Activated T-helper 9 cell treated with anti-CD3 and anti-CD28 coated beads, Interleukin-2, amount 50 U/mL, for 16 hours (primary cell): ENCODE measurements around the gene GPC5.
"Not testable (repeated sequence)": the region's sequence is repeated elsewhere in the genome, so short reads cannot be mapped to it uniquely, and the experiment has no call there.

Source experiments
- DNase-seq: peaks from one replicate; pipeline ENCODE4 v3.0.0-alpha.2; 2020; ENCODE audit warnings: low read depth

GPC5 gene

DNA sequence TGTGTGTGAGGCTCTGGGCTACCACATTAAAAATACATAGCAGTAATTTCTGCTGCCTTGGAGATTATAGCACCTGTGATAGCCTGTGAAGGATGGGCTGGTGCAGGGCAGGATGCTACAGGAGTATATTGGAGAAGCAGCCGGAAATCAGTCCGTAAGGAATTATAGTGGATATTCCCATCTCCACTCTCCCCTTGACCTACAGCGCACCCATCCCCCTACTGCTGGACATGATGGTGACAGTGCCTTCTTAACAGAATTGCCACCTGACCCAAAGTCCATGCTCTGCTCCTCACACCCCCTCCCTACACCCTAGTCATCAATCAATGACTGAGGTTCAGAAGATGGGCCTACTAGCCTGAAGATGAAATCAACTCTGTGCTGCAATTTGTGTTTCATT, 376.0 kb downstream of the GPC5 start:
- DNase-seq: no peak

DNA sequence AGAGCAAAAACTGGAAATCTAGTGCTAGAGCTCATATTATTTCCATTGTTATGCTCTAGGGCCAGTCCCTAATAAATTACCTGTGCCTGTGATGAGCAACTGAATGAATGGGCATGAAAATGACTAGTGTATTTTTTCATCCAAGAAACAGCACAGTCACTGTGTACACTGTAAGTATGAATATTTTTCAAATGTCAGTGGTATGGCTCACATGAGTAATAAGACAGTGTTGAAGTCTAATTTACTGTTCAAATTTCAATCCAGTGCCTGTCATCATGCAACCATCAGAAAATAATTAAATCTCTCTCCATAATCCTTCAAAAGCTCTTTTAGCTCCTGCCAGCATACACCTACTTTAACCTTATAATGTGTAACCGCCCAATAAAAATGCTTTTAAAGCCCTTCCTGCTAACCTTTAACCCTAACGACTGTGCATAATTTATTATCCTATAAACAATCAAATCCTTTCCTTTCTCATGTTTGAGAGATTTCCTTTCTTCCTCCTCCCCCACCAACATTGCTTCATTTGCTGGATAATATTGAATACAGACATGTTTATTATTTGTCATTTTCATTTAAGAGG, 378.3 kb downstream of the GPC5 start:
- no peak for DNase-seq

DNA sequence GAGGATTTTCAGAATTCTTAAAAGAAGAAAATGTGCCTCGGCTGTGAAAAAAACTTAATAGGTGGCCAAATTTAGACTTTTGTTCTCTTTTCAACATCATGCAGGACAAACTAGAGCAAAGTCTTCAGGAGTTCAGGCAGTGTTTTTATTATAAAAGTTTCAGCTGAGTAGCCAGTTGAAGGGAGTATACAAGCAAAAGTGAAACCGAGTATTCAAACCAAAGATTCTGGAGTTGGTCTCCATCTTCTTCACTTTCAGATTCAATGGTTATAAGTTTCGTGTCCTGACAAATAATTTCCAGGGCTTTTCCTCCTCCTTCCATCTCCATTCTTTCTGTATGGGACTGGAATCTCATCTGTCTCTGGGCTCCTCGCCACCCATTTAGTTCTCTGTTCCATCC, 379.7 kb downstream of the GPC5 start:
- DNase-seq: no peak

DNA sequence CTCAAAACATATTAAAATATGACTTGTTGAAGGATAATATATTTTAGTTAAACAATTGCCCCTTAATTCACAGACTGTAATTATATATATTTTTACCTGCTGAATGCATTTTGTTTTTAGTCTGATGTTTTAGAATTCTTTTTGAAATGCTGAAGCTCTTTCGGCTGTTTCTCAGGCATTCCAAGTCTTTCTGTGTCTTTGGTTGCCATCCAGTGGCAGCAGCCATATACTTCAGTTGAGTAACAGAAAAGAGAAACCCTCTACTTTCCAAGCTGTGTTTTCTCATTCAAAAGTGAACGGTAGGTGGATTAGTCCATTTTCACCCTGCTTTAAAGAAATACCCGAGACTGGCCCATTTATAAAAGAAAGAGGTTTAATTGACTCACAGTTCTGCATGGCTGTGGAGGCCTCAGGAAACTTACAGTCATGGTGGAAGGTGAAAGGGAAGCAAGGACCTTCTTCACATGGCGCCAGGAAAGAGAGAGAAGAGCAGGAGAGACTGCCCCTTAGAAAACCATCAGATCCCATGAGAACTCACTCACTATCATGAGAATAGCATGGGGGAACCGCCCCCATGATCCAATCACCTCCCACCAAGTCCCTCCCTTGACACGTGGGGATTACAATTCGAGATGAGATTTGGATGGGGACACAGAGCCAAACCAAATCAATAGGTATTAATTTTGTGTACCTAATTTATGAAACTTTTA, 383.7 kb downstream of the GPC5 start:
- DNase-seq: not testable (repeated sequence)

DNA sequence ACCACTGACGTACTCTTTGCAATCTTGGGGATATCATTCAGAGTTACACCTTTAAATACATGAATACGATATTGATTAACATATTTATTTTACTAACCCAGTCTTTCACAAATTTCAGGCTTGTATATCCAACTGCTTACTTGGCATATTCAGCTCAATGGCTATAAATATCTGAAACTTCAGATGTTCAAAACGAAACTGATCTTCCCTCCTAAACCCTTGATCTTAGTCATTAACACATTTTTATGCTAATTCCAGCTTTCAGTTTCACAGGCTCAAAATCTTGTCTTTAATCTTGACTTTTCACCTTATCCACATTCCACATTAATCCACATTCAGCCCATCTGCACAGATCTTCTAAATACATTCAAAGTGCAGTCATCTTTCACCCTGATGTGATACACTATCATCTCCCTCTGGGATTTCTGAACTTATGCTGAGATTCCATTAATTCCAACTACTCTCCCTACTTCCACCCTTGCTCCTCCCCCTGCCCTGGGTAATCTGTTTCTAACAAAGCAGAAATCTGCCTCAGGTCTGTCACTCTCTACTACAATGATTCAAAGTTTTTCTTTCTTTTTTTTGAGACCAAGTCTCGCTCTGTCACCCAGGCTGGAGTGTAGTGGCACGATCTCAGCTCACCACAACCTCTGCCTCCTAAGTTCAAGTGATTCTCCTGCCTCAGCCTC, 387.2 kb downstream of the GPC5 start:
- DNase-seq: no peak

DNA sequence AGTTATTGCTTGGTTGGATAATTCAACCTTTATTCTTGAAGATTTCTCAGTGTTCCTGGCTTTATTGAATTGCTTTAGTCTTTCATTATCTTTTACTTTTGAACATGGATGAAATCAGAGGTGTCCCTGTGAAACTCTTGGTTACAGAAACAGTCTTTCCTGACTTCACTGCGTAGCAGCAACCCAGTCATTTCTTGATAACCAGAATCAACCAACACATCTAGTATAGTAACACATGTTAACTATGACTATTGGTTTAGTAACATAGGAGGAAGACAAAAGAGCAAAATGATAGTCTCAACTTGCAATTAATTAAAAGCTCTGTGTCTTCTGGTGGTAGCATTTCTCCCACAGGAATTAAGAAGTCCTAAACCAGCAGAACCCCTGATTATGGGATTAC, 393.6 kb downstream of the GPC5 start:
- no peak for DNase-seq

DNA sequence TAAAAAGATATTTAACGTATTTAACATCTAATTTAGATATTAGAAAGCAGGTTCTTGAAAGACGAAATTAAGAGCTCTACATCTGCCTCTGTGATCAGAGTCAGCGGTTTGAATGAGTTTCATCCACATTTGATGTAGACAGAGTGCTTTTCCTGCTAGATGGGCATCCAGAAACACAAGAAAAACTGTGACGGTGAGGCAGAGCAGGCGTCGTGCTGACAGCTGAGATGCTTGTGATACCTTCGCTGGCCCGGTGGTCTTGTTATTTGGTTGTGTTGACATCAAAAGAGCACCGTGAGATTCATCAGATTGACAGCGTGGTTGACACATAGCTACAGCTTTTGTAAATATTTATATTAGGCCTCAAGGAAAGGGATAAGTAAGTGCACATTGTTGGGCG, 399.1 kb downstream of the GPC5 start:
- no peak for DNase-seq

DNA sequence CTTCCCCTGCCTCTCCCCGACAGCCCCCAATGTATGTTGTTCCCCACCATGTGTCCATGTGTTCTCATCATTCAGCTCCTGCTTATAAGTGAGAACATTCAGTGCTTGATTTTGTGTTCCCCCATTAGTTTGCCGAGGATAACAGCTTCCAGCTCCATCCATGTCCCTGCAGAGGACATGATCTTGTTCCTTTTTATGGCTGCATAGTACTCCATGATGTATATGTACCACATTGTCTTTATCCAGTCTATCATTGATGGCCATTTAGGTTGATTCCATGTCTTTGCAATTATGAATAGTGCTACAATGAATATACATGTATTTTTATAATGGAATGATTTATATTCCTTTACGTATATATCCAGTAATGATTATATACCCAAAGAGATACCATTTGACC, 399.9 kb downstream of the GPC5 start:
- DNase-seq: not testable (repeated sequence)

DNA sequence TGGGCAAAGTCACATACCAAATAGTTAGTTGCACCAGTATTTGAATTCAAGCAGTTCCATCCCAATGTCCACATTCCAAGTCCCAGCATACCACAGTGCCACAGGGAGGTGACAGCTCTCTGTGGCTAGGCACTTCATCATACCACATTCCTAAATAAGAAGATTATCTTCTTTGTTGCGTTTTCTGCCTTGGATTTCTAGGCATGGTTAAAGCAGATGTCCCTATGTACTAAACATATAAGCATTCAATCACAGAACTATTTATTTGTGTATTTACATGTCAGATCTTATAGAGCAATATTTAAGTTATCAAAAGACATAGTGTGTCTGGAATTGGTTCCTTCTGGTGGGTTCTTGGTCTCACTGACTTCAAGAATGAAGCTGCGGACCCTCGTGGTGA, 403.4 kb downstream of the GPC5 start:
- not testable (repeated sequence) for DNase-seq

DNA sequence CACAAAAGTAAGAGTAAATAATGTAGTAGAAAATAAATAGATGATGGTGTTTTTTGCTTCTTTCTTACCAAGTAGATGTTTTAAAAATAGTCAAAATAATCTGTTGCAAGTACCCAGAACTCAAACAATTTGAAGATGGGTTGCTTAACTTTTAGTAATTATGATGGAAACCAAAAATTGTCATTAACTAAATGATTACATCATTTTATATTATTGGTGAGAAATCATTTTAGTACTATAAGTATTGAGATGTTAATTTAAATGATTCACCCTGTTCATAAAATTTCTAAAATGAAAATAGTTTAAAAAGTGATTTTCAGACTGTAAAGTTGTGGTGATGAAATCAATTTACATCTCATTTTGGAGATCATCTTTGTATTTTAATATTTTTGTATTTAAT, 404.5 kb downstream of the GPC5 start:
- DNase-seq: no peak

DNA sequence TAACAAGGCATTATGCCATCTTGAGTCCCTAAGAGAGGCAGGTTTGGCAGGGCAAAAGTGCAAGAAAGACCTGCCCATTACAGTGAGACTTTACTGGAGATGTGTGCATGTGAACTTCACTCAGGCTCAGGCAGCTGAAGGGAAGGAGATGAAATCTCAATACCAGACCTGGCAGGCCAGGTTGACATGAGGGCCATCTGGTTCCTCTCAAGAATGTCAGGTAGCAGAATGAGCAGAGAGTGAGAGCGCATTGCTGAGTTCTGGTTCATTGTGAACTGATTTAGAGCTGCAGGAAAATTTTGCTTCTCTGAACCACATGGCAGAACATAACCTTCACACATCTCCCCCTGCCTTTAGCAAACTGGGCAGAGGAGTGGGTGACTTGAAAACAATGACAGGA, 406.3 kb downstream of the GPC5 start:
- no peak for DNase-seq

DNA sequence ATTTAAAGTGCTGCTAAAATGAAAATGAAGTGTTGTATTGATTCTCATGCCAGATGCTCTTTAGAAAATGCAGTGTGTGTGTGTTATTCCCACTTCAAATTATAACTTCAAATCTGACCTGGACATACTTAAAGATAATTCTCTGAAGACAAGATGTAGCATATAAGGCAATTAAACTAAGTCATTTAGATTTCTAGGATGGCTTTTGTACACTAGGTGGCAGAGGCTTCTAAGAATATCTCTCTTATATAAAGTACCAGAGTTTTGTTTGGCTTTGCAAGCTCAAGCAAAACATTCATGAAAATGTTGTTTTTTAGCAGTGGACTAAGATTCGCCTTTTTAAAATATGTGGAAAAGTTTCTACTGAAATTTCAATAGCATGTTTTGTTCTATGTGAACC, 407.2 kb downstream of the GPC5 start:
- DNase-seq: no peak

DNA sequence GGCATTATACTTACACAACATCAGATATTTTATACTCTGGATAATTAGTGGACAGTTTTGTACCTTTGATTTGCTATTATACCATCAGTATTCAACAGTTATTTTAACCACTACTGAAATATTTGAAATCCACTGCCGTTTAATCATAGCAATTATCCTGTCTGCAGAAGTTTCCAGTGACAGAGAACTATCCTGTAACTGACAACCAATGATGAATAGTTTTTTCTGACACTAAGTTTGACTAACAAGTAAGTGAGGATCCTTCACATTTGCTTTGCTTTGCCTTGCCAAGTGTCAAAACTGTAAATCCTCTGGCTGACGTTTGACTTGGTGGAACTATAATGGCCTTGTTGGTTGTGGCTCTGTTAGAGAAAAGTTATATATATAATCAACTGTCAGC, 410.7 kb downstream of the GPC5 start:
- no peak for DNase-seq

DNA sequence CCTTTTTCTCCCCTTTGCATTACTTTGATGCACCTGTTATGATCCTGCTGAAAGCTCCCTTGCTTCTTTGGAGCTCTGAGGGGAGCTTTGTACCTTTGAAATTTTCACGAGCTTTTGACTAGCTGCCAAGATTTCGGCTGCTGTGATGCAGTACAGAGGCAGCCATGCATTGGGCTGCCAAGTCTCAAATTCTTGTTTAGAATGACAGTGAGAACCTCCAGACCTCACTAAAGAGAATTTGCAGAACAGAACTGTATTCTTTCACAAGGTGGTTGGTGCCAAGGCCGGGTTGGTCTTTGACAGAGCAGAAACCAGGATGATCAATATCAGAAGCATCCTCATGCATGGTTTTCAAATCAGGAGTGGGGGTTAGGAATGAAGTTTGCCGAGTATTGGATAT, 414.8 kb downstream of the GPC5 start:
- DNase-seq: no peak

DNA sequence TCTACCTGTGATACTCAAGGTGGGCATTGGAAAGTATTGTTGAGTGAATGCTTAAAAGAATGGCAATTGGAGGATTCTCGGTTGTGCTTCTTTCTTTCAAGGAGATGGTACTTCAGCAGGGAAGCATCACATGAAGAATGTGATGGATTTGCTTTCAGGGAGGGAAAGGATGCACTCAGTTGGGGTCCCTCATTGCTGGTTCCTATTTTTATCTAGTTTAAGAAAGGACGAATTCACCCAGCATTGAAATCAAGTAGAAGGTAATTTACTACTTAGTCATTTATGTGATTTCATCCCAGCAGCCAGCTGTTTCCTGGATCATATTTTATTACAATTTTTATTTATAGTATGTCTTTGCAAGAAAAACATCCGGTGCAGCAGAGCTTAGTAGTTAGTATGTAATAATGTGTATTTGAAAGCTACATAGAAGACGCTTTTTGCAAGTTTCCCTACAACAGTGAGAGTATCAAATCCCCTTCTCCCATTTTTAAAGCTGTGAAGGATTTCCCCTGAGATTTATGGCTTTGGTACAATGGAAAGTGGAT, 417.9 kb downstream of the GPC5 start:
- DNase-seq: no peak

DNA sequence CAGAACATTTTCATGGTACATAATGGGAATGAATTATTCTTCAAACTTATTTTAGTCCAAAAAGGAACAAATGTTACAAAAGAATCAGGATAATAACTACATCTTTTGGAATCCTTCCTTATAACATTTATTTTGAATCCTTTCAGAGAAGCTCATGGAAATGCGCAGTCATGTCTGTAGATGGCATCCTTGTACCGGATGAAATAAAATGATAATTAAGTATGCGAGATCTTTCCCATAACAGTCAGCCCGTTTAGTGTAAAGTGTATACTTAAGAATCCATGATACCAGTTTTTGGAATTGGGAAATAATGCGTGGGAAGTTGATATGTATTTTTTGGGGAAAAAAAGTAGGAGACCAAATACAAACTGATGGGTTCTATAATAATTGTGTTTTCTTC, 418.8 kb downstream of the GPC5 start:
- DNase-seq: no peak

DNA sequence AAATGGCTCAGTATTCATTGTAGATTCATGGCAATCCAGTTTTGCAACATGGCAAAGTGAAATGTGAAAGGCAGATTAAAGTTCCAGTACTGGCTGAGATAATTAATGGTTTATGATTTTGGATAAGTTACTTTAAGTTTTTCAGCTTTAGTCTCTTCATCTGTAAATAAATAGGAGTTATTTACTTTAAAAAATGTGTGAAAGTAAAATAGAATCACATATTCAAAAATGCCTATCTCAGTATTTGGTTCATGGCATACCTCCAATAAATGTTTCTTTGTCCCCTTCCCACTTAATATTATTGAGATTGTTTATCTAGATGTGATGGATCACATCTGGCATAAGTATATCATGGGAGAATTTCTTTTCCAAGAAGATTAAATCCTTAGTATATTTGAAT, 426.0 kb downstream of the GPC5 start:
- DNase-seq: no peak

DNA sequence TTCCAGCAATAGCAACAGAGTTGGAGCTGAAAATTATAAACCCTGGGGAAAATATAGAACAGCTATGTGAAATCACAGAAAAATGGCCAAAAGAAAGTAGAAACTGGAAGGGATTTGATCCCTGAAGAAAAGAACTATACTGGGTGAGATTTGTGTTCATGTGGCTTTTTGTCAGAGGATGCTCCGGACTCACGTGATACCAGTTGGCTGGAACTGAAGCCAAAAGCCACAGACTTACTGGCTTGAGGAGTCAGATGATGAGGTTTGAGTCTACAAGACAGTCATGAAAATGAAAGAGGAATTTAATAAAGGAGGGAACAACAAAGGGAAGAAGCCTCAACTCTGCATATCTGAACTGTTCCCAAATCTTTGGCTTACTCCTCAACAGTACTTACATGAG, 427.1 kb downstream of the GPC5 start:
- DNase-seq: no peak

DNA sequence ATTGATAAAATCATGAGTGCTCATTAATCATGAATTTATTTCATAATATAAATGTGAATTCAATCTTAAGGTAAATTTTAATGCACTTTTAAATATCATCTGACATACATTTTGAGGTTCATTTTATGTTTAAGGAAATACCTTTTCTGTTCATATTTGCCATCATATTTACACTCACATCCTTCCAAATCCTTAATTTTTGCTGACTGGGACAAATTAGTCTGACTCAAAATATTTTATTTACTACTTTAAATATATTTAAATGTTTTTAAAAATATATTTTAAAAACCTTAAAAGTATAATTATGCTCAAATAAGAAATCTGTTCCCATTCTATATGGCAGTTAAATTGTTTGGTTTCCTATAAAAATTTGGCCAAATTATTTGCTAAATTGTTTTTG, 438.1 kb downstream of the GPC5 start:
- no peak for DNase-seq

DNA sequence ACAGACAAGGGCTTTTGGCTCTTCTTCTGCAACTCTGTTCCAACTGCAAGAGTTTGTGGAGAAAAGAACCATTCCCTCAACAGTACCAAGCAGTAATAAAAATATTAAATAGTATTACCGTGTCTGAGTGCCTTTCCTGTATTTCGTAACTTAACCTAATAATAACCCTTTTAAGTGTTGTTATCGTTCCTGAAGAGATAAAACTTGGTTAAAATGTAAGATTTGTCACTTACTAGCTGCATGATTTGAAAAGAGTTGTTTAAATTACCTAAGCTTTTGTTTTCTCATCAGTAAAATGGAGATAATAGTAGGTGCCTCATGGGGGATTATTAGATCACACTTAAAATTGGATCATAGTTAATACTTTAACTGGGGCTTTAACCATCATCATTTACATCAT, 447.2 kb downstream of the GPC5 start:
- no peak for DNase-seq

DNA sequence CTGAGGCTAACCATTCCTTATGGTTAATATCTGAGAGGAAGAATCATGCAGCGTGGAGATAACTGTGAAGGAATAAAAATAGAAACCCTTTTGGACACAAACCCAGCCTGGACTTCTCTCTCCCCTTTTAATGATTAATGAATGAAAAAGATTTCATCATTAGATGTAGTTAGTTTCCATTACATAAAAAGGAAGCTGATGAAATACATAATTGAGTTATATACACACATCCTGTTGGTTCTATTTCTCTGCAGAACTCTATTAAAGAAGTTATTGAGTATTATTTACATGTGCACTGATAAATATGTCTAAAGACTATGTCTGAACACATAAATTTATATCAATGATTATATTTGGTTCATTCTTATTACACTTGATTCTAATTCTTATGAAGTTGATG, 465.3 kb downstream of the GPC5 start:
- no peak for DNase-seq

DNA sequence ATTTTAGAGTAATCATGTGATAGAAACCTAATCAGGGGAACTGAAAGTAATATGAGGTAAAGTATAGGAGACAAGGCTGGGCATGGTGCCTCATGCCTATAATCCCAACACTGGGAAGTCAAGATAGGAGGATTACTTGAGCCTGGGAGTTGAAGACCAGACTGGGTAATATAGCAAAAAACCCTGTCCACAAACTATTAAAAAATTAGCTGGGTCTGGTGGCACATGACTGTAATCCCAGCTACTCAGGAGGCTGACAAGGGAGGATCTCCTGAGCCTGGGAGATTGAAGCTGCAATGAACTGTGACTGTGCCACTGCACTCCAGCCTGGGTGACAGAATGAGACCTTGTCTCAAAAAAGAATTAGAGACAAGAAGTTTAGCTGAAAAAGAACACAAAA, 469.9 kb downstream of the GPC5 start:
- DNase-seq: no peak

DNA sequence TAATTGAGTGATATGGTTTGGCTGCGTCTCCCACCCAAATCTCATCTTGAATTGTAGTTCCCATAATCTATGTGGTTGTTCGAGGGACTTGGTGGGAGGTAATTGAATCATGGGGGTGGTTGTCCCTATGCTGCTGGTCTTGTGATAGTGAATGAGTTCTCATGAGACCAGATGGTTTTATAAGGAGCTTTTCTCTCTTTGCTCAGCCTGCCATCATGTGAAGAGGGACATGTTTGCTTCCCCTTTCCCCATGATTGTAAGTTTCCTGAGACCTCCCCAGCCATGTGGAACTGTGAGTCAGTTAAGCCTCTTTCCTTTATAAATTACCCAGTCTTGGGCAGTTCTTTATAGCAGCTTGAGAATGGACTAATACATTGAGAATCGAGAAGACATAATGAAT, 480.1 kb downstream of the GPC5 start:
- no peak for DNase-seq
